Nephron progenitor cell (in vitro differentiated cells): ENCODE data around the gene ANKRD1.
"Not testable (repeated sequence)": the region's sequence is repeated elsewhere in the genome, so short reads cannot be mapped to it uniquely, and the experiment has no call there.

Experiments
- DNase-seq: peaks from one replicate; pipeline ENCODE4 v3.0.0; 2021
- H3K27ac Mint-ChIP-seq: 2 replicates; pipeline ENCODE4 v1.8.0; 2021; ENCODE audit warnings: mild to moderate bottlenecking, moderate library complexity, mixed read lengths
- H3K27me3 Mint-ChIP-seq: 2 replicates; pipeline ENCODE4 v1.8.0; 2021; ENCODE audit warnings: mild to moderate bottlenecking, low read depth, mixed read lengths; ENCODE audit not compliant: poor library complexity
- H3K36me3 Mint-ChIP-seq: 2 replicates; pipeline ENCODE4 v1.8.0; 2021; ENCODE audit warnings: low read depth, mixed read lengths
- H3K4me1 Mint-ChIP-seq: 2 replicates; pipeline ENCODE4 v1.8.0; 2021; ENCODE audit warnings: mixed read lengths
- H3K4me3 Mint-ChIP-seq: 2 replicates; pipeline ENCODE4 v1.8.0; 2021; ENCODE audit warnings: mild to moderate bottlenecking, moderate library complexity, mixed read lengths
- H3K9me3 Mint-ChIP-seq: 2 replicates; pipeline ENCODE4 v1.8.0; 2021; ENCODE audit warnings: mild to moderate bottlenecking, moderate library complexity, mixed read lengths
- TF ChIP-seq, protein P1 (sequence below): fragments of 200-600 bp; sonication (generic); IDR thresholded peaks from 2 replicates; pipeline ENCODE4 v1.5.0; 2021; ENCODE audit warnings: antibody characterized with exemption

The ANKRD1 gene

DNA sequence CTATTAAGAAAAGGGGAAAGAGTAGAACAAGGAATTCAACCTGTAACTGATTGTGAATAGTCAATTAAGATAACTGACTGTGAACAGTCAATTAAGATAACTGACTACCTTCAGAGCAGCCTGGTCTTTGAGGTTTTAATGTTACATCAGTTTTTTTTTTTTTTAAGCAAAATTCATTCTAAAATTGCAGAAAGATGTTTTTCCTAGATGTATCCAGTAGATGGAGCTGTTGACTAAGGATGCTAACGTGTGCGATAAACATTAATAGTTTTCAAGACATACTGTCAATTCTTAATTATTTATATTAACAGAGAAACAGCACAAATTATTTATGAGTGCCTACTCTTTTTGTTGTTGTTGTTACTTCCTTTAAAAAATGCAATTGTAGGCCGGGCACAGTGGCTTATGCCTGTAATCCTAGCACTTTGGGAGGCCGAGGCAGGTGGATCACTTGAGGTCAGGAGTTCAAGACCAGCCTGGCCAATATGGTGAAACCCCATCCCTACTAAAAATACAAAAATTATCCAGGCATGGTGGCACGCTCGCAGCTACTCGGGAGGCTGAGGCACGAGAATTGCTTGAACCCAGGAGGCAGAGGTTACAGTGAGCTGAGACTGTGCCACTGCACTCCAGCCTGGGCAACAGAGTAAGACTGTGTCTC lies 40.7 kb downstream of the ANKRD1 start:
- not testable (repeated sequence) for H3K4me3 Mint-ChIP-seq, H3K27me3 Mint-ChIP-seq, DNase-seq, H3K4me1 Mint-ChIP-seq, H3K27ac Mint-ChIP-seq, H3K9me3 Mint-ChIP-seq
- H3K36me3 Mint-ChIP-seq = peaks cover 39% of the 10 kb centered on the region
- TF ChIP-seq, protein P1, sequence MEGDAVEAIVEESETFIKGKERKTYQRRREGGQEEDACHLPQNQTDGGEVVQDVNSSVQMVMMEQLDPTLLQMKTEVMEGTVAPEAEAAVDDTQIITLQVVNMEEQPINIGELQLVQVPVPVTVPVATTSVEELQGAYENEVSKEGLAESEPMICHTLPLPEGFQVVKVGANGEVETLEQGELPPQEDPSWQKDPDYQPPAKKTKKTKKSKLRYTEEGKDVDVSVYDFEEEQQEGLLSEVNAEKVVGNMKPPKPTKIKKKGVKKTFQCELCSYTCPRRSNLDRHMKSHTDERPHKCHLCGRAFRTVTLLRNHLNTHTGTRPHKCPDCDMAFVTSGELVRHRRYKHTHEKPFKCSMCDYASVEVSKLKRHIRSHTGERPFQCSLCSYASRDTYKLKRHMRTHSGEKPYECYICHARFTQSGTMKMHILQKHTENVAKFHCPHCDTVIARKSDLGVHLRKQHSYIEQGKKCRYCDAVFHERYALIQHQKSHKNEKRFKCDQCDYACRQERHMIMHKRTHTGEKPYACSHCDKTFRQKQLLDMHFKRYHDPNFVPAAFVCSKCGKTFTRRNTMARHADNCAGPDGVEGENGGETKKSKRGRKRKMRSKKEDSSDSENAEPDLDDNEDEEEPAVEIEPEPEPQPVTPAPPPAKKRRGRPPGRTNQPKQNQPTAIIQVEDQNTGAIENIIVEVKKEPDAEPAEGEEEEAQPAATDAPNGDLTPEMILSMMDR = peak; percentile 64

DNA sequence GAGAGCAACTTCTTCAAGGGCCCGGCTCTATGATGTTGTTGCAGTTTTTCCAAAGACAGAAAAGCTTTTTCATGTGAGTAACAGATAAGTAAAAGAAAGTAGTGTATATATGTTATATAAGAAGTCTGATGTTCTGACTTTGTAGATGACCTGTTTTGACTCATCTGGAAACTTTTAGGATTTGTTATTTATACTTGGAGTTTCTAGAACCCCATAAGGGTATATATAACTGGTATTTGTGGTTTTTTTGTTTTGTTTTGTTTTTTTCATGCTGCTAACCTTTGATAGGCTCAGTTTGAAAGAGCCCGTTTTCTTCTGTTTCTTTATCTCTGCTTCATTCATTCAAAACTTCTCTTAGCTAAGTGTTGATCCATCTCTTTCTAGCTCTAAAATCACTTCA lies 41.8 kb downstream of the ANKRD1 start:
- H3K9me3 Mint-ChIP-seq = no peaks in the 10 kb centered on the region
- H3K27me3 Mint-ChIP-seq = no peaks in the 10 kb centered on the region
- H3K36me3 Mint-ChIP-seq = peaks cover 39% of the 10 kb centered on the region
- H3K27ac Mint-ChIP-seq = no peak overlapping the region
- no peak for DNase-seq
- TF ChIP-seq, protein P1 = no peak
- H3K4me3 Mint-ChIP-seq = no peak overlapping the region
- peaks cover 3% of the 10 kb centered on the region for H3K4me1 Mint-ChIP-seq

DNA sequence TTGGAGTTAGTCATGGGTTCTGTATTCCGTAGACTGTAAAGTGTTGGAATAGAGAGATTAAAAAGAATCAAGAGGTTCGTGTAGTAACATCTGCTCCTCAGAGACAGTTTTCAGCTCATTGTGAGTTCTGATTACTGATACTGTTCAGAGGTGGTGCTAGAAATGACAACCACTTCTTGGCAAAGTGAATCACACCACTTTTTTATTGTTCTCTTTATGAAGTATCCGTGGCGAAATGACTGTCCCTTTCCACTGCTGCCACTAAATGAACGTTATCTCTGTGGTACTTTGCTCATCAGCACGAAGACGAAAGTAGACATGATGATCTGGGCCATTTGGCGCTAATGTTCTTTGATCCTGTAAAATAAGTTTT lies 48.3 kb downstream of the ANKRD1 start:
- peaks cover 33% of the 10 kb centered on the region for H3K36me3 Mint-ChIP-seq
- peaks cover 24% of the 10 kb centered on the region for H3K4me1 Mint-ChIP-seq
- H3K4me3 Mint-ChIP-seq = peak overlapping the region; percentile 99
- peak overlapping the region; percentile 85 for H3K27ac Mint-ChIP-seq
- H3K27me3 Mint-ChIP-seq = peaks cover 6% of the 10 kb centered on the region
- DNase-seq = no peak
- TF ChIP-seq, protein P1 = no peak
- H3K9me3 Mint-ChIP-seq = peaks cover 26% of the 10 kb centered on the region

DNA sequence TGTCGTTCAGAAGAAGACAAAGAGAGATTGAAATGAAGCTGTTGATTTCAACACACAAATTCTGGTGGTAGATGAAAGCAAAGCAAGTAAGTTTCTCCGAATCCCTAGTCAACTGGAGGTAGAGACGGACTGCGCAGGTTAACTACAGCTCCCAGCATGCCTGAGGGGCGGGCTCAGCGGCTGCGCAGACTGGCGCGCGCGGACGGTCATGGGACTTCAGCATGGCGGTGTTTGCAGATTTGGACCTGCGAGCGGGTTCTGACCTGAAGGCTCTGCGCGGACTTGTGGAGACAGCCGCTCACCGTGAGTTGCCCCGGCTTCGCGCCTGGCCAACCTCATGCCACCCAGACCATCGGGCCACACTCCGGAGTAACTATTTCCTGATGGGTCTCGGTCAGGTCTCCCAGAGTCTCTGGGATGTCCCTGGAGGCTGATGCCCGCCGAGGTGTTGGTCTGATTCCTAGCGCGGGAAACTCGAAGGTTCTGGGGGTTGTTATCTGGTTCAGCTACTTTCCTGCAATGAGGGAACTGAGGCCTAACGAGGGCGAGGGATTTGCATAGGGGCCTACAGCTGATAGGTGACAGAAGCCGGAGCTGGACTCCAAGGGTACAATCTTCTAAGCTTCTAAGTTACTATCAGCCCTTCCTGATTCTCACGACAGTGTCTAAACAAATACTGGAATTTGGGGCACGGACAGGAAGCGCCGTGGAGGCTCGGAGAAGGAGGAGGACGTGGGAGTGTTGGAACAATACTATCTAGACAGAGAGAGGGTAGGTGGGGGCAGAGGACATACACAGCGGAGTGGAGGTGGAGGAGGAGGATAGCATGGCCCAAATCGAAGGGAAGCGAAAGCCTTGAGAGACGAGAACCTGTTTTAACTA lies 48.9 kb downstream of the ANKRD1 start, which contains the start of gene RPP30:
Gene RPP30 (plus strand): TSS at position 209 of the 882 bp plus-strand sequence. CDS start 13 bp downstream, at position 222.
- peaks cover 27% of the 10 kb centered on the region for H3K36me3 Mint-ChIP-seq
- DNase-seq = peak; percentile 84
- H3K27ac Mint-ChIP-seq = peak within 1 kb of the TSS; percentile 85
- H3K27me3 Mint-ChIP-seq = peaks cover 6% of the 10 kb centered on the region
- peaks cover 24% of the 10 kb centered on the region for H3K4me1 Mint-ChIP-seq
- peak within 1 kb of the TSS; percentile 99 for H3K4me3 Mint-ChIP-seq
- H3K9me3 Mint-ChIP-seq = peaks cover 26% of the 10 kb centered on the region
- TF ChIP-seq, protein P1 = no peak

DNA sequence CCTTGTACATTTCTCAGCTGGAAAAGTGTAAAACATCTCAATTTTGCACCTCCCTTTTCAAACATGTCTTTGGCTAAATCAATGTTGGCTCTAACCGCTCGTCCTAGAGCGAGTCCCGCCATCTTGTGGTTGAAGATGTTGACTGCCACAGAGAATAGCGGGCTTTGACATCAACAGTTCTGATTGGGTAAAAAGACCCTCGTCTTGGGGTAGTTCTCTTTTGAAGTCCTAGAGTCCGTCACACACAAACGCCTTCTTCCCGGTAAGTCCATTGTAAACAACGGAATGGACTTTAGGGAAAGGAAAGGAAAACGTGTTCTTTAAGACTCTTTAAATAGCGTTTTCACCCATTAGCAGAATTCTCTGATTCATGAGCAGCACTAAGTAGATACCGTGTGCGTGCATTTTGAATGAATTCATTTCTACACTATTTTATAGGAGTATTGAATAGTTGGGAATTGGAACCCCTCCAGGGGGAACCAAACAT lies 49.6 kb downstream of the ANKRD1 start:
- H3K4me3 Mint-ChIP-seq = peak overlapping the region; percentile 99
- peaks cover 26% of the 10 kb centered on the region for H3K9me3 Mint-ChIP-seq
- H3K27ac Mint-ChIP-seq = no peak overlapping the region
- peaks cover 23% of the 10 kb centered on the region for H3K36me3 Mint-ChIP-seq
- DNase-seq = peak; percentile 48
- TF ChIP-seq, protein P1 = peak; percentile 48
- H3K27me3 Mint-ChIP-seq = peaks cover 9% of the 10 kb centered on the region
- H3K4me1 Mint-ChIP-seq = peaks cover 24% of the 10 kb centered on the region
